Mucosa of stomach (tissue), 1 donor: ENCODE measurements around the gene SYT5.

Experiments used
- H3K27me3 ChIP-seq: one replicate; pipeline ENCODE4 v1.7.0; 2013; ENCODE audit warnings: mild to moderate bottlenecking, low read length; ENCODE audit not compliant: control insufficient read depth, insufficient read depth
- H3K36me3 ChIP-seq: one replicate; pipeline ENCODE4 v1.7.0; 2013; ENCODE audit warnings: low read length; ENCODE audit not compliant: control insufficient read depth, insufficient read depth
- H3K4me1 ChIP-seq: one replicate; pipeline ENCODE4 v1.7.0; 2013; ENCODE audit warnings: mild to moderate bottlenecking, low read length; ENCODE audit not compliant: control insufficient read depth, insufficient read depth
- H3K4me3 ChIP-seq: one replicate; pipeline ENCODE4 v1.7.0; 2013; ENCODE audit warnings: low read length
- H3K9ac ChIP-seq: one replicate; pipeline ENCODE4 v1.7.0; 2013; ENCODE audit warnings: mild to moderate bottlenecking, low read length, moderate library complexity
- H3K9me3 ChIP-seq: one replicate; pipeline ENCODE4 v1.7.0; 2013; ENCODE audit warnings: mild to moderate bottlenecking, low read length, moderate library complexity; ENCODE audit not compliant: control insufficient read depth
- donor health status: Pancreatic carcinoma.

Gene SYT5

DNA sequence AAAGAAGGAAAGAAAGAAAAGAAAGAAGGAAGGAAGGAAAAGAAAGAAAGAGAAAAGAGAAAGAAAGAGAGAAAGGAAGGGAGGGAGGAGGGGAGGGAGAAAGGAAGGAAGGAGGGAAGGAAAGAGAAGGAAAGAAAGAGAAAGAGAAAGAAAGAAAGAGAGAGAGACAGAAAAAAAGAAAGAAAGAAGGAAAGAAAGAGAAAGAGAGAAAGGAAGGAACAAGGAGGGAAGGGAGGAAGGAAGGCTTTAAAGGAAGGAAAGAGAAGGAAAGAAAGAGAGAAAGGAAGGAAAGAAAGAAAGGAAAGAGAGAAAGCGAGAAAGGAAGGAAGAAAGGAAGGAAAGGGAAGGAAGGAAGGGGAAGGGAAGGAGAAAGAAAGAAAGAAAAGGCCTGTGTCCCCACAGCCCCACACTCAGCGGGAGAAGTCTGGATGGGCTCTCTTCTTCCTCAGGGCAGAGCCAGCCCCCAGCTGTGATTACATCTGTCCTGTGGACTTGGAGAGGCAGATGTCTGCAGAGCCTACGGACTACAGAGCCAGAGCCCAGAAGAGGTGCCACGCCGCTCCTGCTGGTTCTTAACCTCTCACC, 19.6 kb upstream of the SYT5 start:
- Histone ChIP-seq H3K9me3 (no peaks in the 10 kb centered on the region), H3K9ac (no peak overlapping the region), H3K36me3 (peaks cover 10% of the 10 kb centered on the region), H3K4me3 (no peak overlapping the region), H3K4me1 (no peaks in the 10 kb centered on the region), H3K27me3 (no peaks in the 10 kb centered on the region)

DNA sequence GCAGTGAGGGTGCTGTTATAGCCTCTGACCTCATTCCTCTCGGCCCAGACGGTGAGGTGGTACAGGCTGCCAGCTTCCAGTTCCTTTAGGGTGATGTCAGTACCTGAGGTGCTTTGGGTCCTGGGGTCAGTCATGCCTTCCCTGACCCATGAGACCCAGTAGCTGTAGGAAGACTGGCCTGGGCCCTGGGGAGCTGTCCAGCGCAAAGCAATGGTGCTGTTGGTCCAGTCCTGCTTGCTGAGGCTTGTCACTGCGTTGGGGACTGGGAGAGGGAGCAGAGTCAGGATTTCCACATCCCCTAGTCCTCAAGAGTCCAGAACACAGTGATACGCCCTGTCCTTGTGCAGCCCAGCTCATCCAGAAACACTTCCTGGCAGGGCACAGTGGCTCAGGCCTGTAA, 18.6 kb upstream of the SYT5 start:
- Histone ChIP-seq H3K4me1 (no peaks in the 10 kb centered on the region), H3K9ac (no peak overlapping the region), H3K9me3 (no peaks in the 10 kb centered on the region), H3K36me3 (no peaks in the 10 kb centered on the region), H3K27me3 (no peaks in the 10 kb centered on the region), H3K4me3 (no peak overlapping the region)

DNA sequence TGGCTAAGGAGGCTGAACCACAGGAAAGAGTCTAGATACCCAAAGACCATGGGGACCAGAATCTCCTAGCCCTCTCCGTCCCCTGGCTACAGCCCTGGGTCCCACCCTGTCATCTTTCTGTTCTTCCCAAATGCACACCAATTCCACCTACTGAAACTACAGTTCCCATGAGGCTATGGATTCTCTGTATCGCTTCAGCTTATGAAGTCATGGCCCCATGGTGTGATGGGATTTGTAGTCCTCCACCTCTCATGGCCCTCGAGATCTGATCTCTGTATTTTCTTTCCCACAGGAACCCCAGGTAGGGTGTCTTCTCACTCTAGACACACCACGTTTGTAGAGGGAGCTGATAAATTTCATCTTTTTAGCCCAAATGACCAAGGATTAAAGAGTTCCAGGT, 17.4 kb upstream of the SYT5 start:
- Histone ChIP-seq H3K27me3 (no peaks in the 10 kb centered on the region), H3K9ac (no peak overlapping the region), H3K4me3 (no peak overlapping the region), H3K4me1 (no peaks in the 10 kb centered on the region), H3K9me3 (no peaks in the 10 kb centered on the region), H3K36me3 (no peaks in the 10 kb centered on the region)

- Histone ChIP-seq H3K9me3 (no peaks in the 10 kb centered on the region), H3K4me3 (no peak overlapping the region), H3K27me3 (no peaks in the 10 kb centered on the region), H3K4me1 (no peaks in the 10 kb centered on the region), H3K36me3 (no peaks in the 10 kb centered on the region), H3K9ac (no peak overlapping the region)
These were observed 16.7 kb upstream of the SYT5 start for GRCh38 chr19:55196803-55197202.

GRCh38 chr19:55193481-55193880, 13.4 kb upstream of the SYT5 start:
- H3K4me3 ChIP-seq: no peak overlapping the region
- H3K9ac ChIP-seq: no peak overlapping the region
- no peaks in the 10 kb centered on the region for H3K27me3 ChIP-seq
- no peaks in the 10 kb centered on the region for H3K36me3 ChIP-seq
- H3K4me1 ChIP-seq: no peaks in the 10 kb centered on the region
- H3K9me3 ChIP-seq: no peaks in the 10 kb centered on the region

DNA sequence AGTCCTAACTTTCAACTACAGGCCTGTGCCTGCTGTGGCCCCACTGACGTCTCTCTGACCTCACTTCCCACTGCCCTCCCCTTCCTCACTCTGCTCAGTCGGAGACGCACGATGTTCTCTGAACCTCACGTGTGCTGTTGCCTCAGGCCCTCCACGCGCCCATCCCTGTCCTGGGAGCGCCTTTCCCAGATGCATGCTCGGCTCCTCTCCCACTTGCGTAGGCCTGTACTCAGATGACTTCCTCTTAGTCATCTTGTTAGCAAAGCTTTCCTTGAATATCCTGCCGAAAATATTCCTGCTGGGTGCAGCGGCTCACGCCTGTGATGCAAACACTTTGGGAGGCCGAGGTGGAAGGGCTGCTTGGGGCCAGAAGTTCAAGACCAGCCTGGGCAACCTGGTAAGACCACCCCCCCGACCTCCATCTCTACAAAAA, 9.3 kb upstream of the SYT5 start:
- Histone ChIP-seq H3K9me3 (no peaks in the 10 kb centered on the region), H3K4me3 (no peak overlapping the region), H3K27me3 (peaks cover 2% of the 10 kb centered on the region), H3K4me1 (no peaks in the 10 kb centered on the region), H3K36me3 (peaks cover 11% of the 10 kb centered on the region), H3K9ac (no peak overlapping the region)

DNA sequence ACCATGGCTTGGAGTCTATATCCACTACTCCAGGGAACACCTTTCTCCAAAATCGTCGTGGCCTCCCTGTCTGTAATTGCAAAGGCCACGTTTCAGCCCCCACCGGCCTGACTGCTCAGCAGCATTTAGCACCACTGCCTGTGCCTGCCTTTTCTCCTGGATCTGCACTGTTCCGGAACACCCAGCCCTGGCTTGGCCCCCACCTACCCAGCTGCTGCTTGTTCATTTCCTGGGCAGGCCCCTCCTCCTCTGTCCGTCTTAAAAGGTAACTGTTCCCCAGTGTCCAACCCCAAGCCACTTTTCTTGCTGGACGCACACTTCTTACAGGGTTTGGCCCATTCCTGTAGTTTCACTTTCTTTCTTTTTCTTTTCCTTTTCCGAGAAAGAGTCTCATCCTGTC, 8.5 kb upstream of the SYT5 start:
- H3K4me1 ChIP-seq: no peaks in the 10 kb centered on the region
- H3K27me3 ChIP-seq: peaks cover 2% of the 10 kb centered on the region
- H3K9me3 ChIP-seq: no peaks in the 10 kb centered on the region
- H3K36me3 ChIP-seq: peaks cover 11% of the 10 kb centered on the region
- H3K4me3 ChIP-seq: no peak overlapping the region
- H3K9ac ChIP-seq: no peak overlapping the region

DNA sequence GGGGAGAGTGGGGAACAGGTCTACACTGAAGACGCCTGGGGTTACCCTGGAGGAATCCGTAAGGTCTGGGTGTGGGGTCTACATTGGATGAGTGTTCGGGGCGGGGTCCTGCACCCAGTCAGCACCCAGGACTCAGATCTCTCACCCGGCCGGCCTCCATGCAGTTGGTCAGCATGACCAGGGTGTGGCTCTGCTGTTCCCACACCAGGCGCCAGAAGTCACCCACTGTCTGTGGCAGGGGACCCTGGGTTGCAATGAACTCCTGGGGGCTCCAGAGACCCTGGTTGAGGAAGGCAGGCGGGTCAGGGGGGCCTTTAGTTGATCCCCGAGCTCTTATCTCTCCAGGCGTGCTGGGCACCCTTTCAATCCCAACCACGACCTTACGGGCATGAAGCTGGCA, 6.0 kb upstream of the SYT5 start:
- no peaks in the 10 kb centered on the region for H3K9me3 ChIP-seq
- H3K27me3 ChIP-seq: peaks cover 10% of the 10 kb centered on the region
- no peak overlapping the region for H3K9ac ChIP-seq
- H3K36me3 ChIP-seq: peaks cover 11% of the 10 kb centered on the region
- H3K4me1 ChIP-seq: no peaks in the 10 kb centered on the region
- no peak overlapping the region for H3K4me3 ChIP-seq

DNA sequence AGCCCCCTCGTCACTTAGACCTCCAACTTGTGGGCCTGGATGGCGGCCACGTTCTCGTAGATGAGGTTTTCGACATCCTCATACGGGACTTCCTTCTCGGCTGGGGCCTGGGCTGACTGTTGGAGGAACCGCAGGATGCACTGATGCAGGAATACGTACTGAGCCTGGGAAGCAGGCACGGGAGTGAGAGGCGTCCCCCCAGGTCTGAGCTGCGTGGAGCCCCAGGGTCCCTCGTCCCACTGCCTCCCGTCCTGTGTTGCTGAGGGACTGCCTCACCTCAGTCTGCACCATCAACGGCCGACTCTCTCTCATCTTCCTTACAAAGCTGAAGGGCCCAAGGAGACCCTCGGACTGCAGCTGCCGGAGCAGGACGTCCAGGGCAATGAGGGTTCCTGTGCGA, 1.7 kb upstream of the SYT5 start:
- H3K4me3 ChIP-seq: no peak overlapping the region
- no peak overlapping the region for H3K9ac ChIP-seq
- H3K4me1 ChIP-seq: peaks cover 13% of the 10 kb centered on the region
- H3K36me3 ChIP-seq: peaks cover 11% of the 10 kb centered on the region
- H3K9me3 ChIP-seq: no peaks in the 10 kb centered on the region
- H3K27me3 ChIP-seq: peaks cover 31% of the 10 kb centered on the region

GRCh38 chr19:55178781-55179599, 1.1 kb downstream of the SYT5 start:
- Histone ChIP-seq H3K36me3 (no peaks in the 10 kb centered on the region), H3K4me1 (peaks cover 18% of the 10 kb centered on the region), H3K9me3 (no peaks in the 10 kb centered on the region), H3K4me3 (no peak overlapping the region), H3K9ac (no peak overlapping the region), H3K27me3 (peaks cover 55% of the 10 kb centered on the region)

DNA sequence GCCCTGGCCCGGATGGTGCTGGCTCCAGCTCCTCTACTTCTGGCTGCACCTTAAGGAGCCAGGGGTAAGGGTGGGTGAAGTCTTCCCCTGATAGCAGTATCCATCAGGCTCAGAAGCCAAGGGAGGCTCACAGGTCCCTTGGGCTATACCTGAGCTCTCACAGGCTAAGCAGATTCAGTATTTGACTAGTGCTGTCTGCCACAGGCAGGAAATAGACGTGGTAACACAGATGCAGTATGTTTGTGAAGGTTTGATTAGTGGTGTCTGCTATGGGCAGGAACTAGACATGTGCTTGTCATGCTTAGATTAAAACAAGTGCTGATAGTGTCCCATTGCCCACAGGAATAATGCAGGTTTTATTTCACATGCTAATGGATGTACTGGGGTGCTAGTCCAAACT, 4.0 kb downstream of the SYT5 start:
- Histone ChIP-seq H3K36me3 (no peaks in the 10 kb centered on the region), H3K4me1 (peaks cover 24% of the 10 kb centered on the region), H3K27me3 (peaks cover 70% of the 10 kb centered on the region), H3K4me3 (no peak overlapping the region), H3K9me3 (no peaks in the 10 kb centered on the region), H3K9ac (no peak overlapping the region)

GRCh38 chr19:55175117-55175867, 4.8 kb downstream of the SYT5 start:
- no peak overlapping the region for H3K9ac ChIP-seq
- no peak overlapping the region for H3K4me3 ChIP-seq
- H3K27me3 ChIP-seq: peaks cover 76% of the 10 kb centered on the region

More at GRCh38 chr19:55175117-55175867, 4.8 kb downstream of the SYT5 start:
- Histone ChIP-seq H3K4me1 (peaks cover 24% of the 10 kb centered on the region), H3K9me3 (no peaks in the 10 kb centered on the region), H3K36me3 (no peaks in the 10 kb centered on the region)
